Parathyroid adenoma (tissue), 2 donors: ENCODE data around the gene ABCC4.

ENCODE experiments used
- H2AFZ ChIP-seq: fragments of 300-600 bp; sonication (generic); one replicate; pipeline ENCODE4 v1.7.0; 2017; ENCODE audit warnings: antibody characterized with exemption, mild to moderate bottlenecking
- H3K27ac ChIP-seq: fragments of 300-600 bp; sonication (generic); one replicate; pipeline ENCODE4 v1.7.0; 2017
- H3K27me3 ChIP-seq: fragments of 300-600 bp; sonication (generic); one replicate; pipeline ENCODE4 v1.7.0; 2017; ENCODE audit warnings: low read length; ENCODE audit not compliant: control insufficient read depth, insufficient read depth
- H3K36me3 ChIP-seq: fragments of 300-600 bp; sonication (generic); one replicate; pipeline ENCODE4 v1.7.0; 2017; ENCODE audit warnings: low read length; ENCODE audit not compliant: control insufficient read depth, insufficient read depth
- H3K4me1 ChIP-seq: fragments of 300-600 bp; sonication (generic); one replicate; pipeline ENCODE4 v1.7.0; 2017; ENCODE audit warnings: control low read depth
- H3K4me2 ChIP-seq: fragments of 300-600 bp; sonication (generic); one replicate; pipeline ENCODE4 v1.7.0; 2017; ENCODE audit warnings: low read length
- H3K4me3 ChIP-seq: fragments of 300-600 bp; sonication (generic); one replicate; pipeline ENCODE4 v1.7.0; 2017; ENCODE audit warnings: low read depth, low read length
- H3K79me2 ChIP-seq: fragments of 300-600 bp; sonication (generic); one replicate; pipeline ENCODE4 v1.7.0; 2017; ENCODE audit warnings: control low read depth
- H3K9ac ChIP-seq: fragments of 300-600 bp; sonication (generic); one replicate; pipeline ENCODE4 v1.7.0; 2017; ENCODE audit warnings: mild to moderate bottlenecking
- H3K9me3 ChIP-seq: fragments of 300-600 bp; sonication (generic); one replicate; pipeline ENCODE4 v1.7.0; 2017; ENCODE audit warnings: low read length; ENCODE audit not compliant: control insufficient read depth
- CTCF ChIP-seq: fragments of 300-600 bp; sonication (generic); IDR thresholded peaks from one replicate; pipeline ENCODE4 v1.7.0; 2017; ENCODE audit warnings: antibody characterized with exemption, mild to moderate bottlenecking
- donor health status: primary hyperparathyroidism.

Gene ABCC4

GRCh38 chr13:95087746-95088305 is 213.4 kb downstream of the ABCC4 start:
- no peak overlapping the region for H3K4me3 ChIP-seq
- H3K79me2 ChIP-seq: no peaks in the 10 kb centered on the region
- H3K9me3 ChIP-seq: no peaks in the 10 kb centered on the region
- H3K4me1 ChIP-seq: no peaks in the 10 kb centered on the region
- no peak overlapping the region for H3K4me2 ChIP-seq
- no peaks in the 10 kb centered on the region for H3K27me3 ChIP-seq
- H2AFZ ChIP-seq: no peak overlapping the region
- no peak overlapping the region for H3K27ac ChIP-seq
- H3K36me3 ChIP-seq: no peaks in the 10 kb centered on the region
- TF ChIP-seq CTCF: no peak
- no peak overlapping the region for H3K9ac ChIP-seq

DNA sequence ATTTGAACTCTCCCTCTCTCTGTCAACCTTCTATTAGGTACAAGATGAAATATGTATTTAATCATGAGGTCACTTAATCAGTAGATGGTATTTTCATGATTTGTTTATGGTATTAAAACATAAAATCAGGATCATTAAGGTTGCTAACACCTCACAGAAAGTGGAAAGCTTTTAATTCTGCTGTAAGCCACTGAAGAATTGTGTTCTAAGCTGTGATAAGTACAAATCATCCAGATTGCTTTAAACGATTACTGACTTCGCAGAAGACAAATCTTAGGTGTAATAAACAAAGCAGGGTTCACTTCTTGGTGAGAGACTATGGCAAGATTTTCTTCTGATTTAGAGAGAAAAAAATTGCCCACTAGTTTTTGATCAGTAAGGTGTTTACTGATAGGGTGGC is 214.5 kb downstream of the ABCC4 start:
- TF ChIP-seq CTCF: no peak
- Histone ChIP-seq H3K79me2 (no peaks in the 10 kb centered on the region), H3K4me3 (no peak overlapping the region), H2AFZ (no peak overlapping the region), H3K27ac (no peak overlapping the region), H3K4me2 (no peak overlapping the region), H3K27me3 (no peaks in the 10 kb centered on the region), H3K9ac (no peak overlapping the region), H3K9me3 (no peaks in the 10 kb centered on the region), H3K4me1 (no peaks in the 10 kb centered on the region), H3K36me3 (no peaks in the 10 kb centered on the region)

DNA sequence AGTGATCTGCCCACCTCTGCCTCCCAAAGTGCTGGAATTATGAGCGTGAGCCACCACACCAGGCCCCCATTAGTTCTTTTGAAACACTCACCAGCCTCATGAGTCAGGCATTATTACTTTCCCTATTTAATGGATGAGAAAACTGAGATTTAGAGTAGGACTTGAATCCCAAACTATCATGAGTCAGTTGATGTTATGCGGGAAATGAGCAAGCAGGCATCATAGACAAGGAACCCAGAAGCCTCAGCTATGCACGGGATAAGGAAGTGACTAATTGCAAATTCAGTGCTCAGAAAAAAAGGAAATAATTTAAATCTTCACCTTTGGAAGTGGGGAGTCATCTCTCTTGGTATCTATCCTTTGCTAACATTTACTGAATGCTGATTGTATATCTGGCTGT is 217.5 kb downstream of the ABCC4 start:
- H3K9ac ChIP-seq: no peak overlapping the region
- no peak overlapping the region for H3K4me3 ChIP-seq
- no peak overlapping the region for H3K4me2 ChIP-seq
- no peak for TF ChIP-seq CTCF
- H3K79me2 ChIP-seq: no peaks in the 10 kb centered on the region
- H3K9me3 ChIP-seq: no peaks in the 10 kb centered on the region
- no peaks in the 10 kb centered on the region for H3K27me3 ChIP-seq
- no peak overlapping the region for H2AFZ ChIP-seq
- no peaks in the 10 kb centered on the region for H3K4me1 ChIP-seq
- H3K36me3 ChIP-seq: no peaks in the 10 kb centered on the region
- H3K27ac ChIP-seq: no peak overlapping the region

DNA sequence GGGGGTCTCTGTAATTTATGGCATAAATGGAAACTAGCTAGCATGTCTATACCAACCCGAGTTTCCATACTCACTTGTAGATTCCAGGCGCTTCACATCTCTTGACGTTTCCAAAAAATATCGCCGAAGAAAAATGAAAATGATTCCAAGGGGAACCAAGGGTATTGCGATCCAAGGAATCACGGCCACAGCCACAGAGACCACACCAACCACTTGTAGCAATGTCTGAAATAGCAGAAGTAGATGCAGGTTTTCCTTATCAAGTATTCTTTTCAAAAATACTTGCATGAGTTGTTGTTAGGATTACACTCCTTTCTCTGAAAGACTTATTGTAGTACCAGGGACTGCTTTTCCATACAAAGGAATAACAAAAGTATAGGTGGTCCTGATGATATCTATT is 218.2 kb downstream of the ABCC4 start:
- Histone ChIP-seq H2AFZ (no peak overlapping the region), H3K4me2 (no peak overlapping the region), H3K9ac (no peak overlapping the region), H3K4me3 (no peak overlapping the region), H3K9me3 (no peaks in the 10 kb centered on the region), H3K27ac (no peak overlapping the region), H3K36me3 (no peaks in the 10 kb centered on the region), H3K27me3 (no peaks in the 10 kb centered on the region), H3K4me1 (no peaks in the 10 kb centered on the region), H3K79me2 (no peaks in the 10 kb centered on the region)
- TF ChIP-seq CTCF: no peak

- Histone ChIP-seq H3K36me3 (no peaks in the 10 kb centered on the region), H2AFZ (no peak overlapping the region), H3K4me1 (no peaks in the 10 kb centered on the region), H3K79me2 (no peaks in the 10 kb centered on the region), H3K27me3 (no peaks in the 10 kb centered on the region), H3K27ac (no peak overlapping the region), H3K9ac (no peak overlapping the region), H3K4me3 (no peak overlapping the region), H3K9me3 (no peaks in the 10 kb centered on the region), H3K4me2 (no peak overlapping the region)
- TF ChIP-seq CTCF: no peak
These were observed 225.7 kb downstream of the ABCC4 start for GRCh38 chr13:95075506-95075905.
